HG03469 (cell line): ENCODE results near the gene RBM14.
"Not testable (repeated sequence)": the region's sequence is repeated elsewhere in the genome, so short reads cannot be mapped to it uniquely, and the experiment has no call there.

Experiments used
- ATAC-seq: cut with Tn5 transposase; IDR thresholded peaks from one replicate; pipeline ENCODE4 v1.9.1; 2021; ENCODE audit warnings: mild to moderate bottlenecking, moderate library complexity, moderate number of reproducible peaks; ENCODE audit not compliant: unreplicated experiment

RBM14 gene

GRCh38 chr11:66616379-66617154 lies at the start of gene RBM14:
Gene RBM14, plus strand, starts transcription at chr11:66616630. Its CDS starts 91 bp downstream, at chr11:66616721.
- ATAC-seq, result peak; percentile 80

- ATAC-seq, result no peak
These were observed 48.7 kb upstream of the RBM14 start for GRCh38 chr11:66567787-66568123.

- ATAC-seq, result no peak
These were observed 48.1 kb upstream of the RBM14 start, which contains the start of gene CTSF for GRCh38 chr11:66568124-66568916. Gene CTSF, minus strand, starts transcription at chr11:66568606. Its CDS starts 120 bp downstream, at chr11:66568486.

GRCh38 chr11:66569076-66569475 lies 47.4 kb upstream of the RBM14 start:
- ATAC-seq, result no peak

GRCh38 chr11:66570079-66570849 lies 46.2 kb upstream of the RBM14 start:
- no peak for ATAC-seq

GRCh38 chr11:66570850-66571180 lies 45.6 kb upstream of the RBM14 start:
- no peak for ATAC-seq

GRCh38 chr11:66579017-66579606 lies 37.3 kb upstream of the RBM14 start:
- ATAC-seq, result no peak

GRCh38 chr11:66580803-66581202 lies 35.6 kb upstream of the RBM14 start:
- no peak for ATAC-seq

GRCh38 chr11:66581261-66581660 lies 35.2 kb upstream of the RBM14 start:
- no peak for ATAC-seq

GRCh38 chr11:66582565-66583147 lies 33.8 kb upstream of the RBM14 start:
- ATAC-seq, result not testable (repeated sequence)

GRCh38 chr11:66585447-66585846 lies 31.0 kb upstream of the RBM14 start:
- not testable (repeated sequence) for ATAC-seq

GRCh38 chr11:66586136-66586535 lies 30.3 kb upstream of the RBM14 start:
- ATAC-seq, result no peak

- not testable (repeated sequence) for ATAC-seq
These were observed 27.1 kb upstream of the RBM14 start for GRCh38 chr11:66589315-66589714.

GRCh38 chr11:66589996-66590675 lies 26.3 kb upstream of the RBM14 start:
- no peak for ATAC-seq

GRCh38 chr11:66591175-66591574 lies 25.3 kb upstream of the RBM14 start:
- ATAC-seq, result no peak

GRCh38 chr11:66592457-66593302 lies 23.8 kb upstream of the RBM14 start, which contains the start of the genes CCDC87 and CCS:
Gene CCDC87, minus strand, starts transcription at chr11:66593063. Its CDS starts 48 bp downstream, at chr11:66593015.
Gene CCS, plus strand, starts transcription at chr11:66593185. Its CDS starts 77 bp downstream, at chr11:66593262.
- peak; percentile 81 for ATAC-seq

GRCh38 chr11:66593303-66593635 lies 23.2 kb upstream of the RBM14 start:
- ATAC-seq, result no peak

GRCh38 chr11:66593650-66594049 lies 22.8 kb upstream of the RBM14 start:
- ATAC-seq, result no peak
